Small intestine (tissue), 7 donors: Measurements from ENCODE around the gene CIC. TPM values are rescaled to one million over a fixed set of nuclear protein-coding genes. Genes with fewer than 3 reads are reported as not detected.

Source experiments
- DNase-seq, 2 donors: peaks; one replicate each; pipeline versions ENCODE4 v3.0.0 to v3.0.0-alpha.2; 2013
- FAIRE-seq: peaks from 2 replicates; lab custom pipeline; 2012; peaks lifted over from hg19 to GRCh38; lab: Jason Lieb, UNC
- H3K27ac ChIP-seq, 3 donors: one replicate each; pipeline ENCODE4 v1.5.1; 2013; ENCODE audit warnings: low read length in 2 of 3, mild to moderate bottlenecking in 2 of 3, control low read depth in 1 of 3, inconsistent platforms in 1 of 3, low read depth in 1 of 3, moderate library complexity in 1 of 3
- H3K27me3 ChIP-seq, 3 donors: one replicate each; pipeline ENCODE4 v1.6.1; 2013; ENCODE audit warnings: low read length in 3 of 3, inconsistent platforms in 1 of 3; ENCODE audit not compliant: control insufficient read depth in 3 of 3, insufficient read depth in 3 of 3
- H3K36me3 ChIP-seq, 3 donors: one replicate each; pipeline ENCODE4 v1.6.1; 2013; ENCODE audit warnings: low read length in 3 of 3, inconsistent platforms in 1 of 3, low read depth in 1 of 3, mild to moderate bottlenecking in 1 of 3, moderate library complexity in 1 of 3; ENCODE audit not compliant: control insufficient read depth in 3 of 3, insufficient read depth in 2 of 3
- H3K4me1 ChIP-seq, 3 donors: one replicate each; pipeline ENCODE4 v1.6.1; 2013; ENCODE audit warnings: low read length in 2 of 3, inconsistent platforms in 1 of 3, low read depth in 1 of 3, mild to moderate bottlenecking in 1 of 3, moderate library complexity in 1 of 3; ENCODE audit not compliant: control insufficient read depth in 3 of 3, insufficient read depth in 2 of 3
- H3K4me3 ChIP-seq, 3 donors: one replicate each; pipeline ENCODE4 v1.5.1; 2013; ENCODE audit warnings: low read length in 3 of 3, control low read depth in 1 of 3, inconsistent platforms in 1 of 3, low read depth in 1 of 3, mild to moderate bottlenecking in 1 of 3, moderate library complexity in 1 of 3
- H3K9me3 ChIP-seq, 2 donors: one replicate each; pipeline ENCODE4 v1.6.1; 2013; ENCODE audit warnings: low read depth in 1 of 2, low read length in 1 of 2; ENCODE audit not compliant: control insufficient read depth in 2 of 2, insufficient read depth in 1 of 2
- WGBS, 3 donors: extraction: QIAGEN DNeasy Blood & Tissue Kit; methylation state at CpG; one replicate each; pipeline ENCODE4 v1.1.7; 2013; 5-methylcytosine and 5-hydroxymethylcytosine counted together
- polyA plus RNA-seq, 4 donors: library from polyadenylated mRNA; stranded (reverse) in 3 of 4; unstranded in 1 of 4; fragments of 200-250 nt in 3 of 4; fragments of 120-200 nt in 1 of 4; gene quantifications; one replicate each; pipeline versions ENCODE4 v1.2.1 to v1.2.3, GENCODE V29; 2013
- donor health status: healthy with polysubstance abuse.
- donor health status: control.
- donor health status: control.
- donor health status: Bipolar disorder and iron deficiency.
- donor health status: healthy.

The CIC gene
- polyA plus RNA-seq, 4 donors: 14.1 to 39.2 (median 24.0) TPM

DNA sequence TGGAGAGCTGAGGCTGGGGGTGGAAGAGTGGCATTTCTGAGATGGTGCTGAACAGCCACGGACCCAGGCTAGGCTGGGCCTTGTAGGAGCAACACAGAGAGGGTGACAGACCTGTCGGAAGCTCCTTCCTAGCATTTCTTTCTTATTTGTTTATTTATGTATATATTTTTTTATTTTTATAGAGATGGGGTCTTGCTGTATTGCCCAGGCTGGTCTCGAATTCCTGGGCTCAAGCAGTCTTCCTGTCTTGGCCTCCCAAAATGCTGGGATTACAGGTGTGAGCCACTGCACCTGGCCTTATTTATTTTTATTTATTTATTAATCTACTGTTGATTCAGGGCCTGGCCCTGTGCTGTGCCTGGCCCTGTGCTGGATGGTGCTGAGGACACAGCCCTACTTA, 6.5 kb downstream of the CIC start:
- Histone ChIP-seq H3K36me3 (peaks cover 3 to 66% (median 7%) of the 10 kb centered on the region in 3 donors), H3K4me3 (no peak overlapping the region), H3K27me3 (no peaks in the 10 kb centered on the region), H3K4me1 (peaks cover 0 to 47% (median 6%) of the 10 kb centered on the region in 3 donors), H3K27ac (no peak overlapping the region), H3K9me3 (no peaks in the 10 kb centered on the region)
- WGBS, 3 donors: 91 to 95% (median 92%) methylated on average over 3 of the region's 3 CpGs
- FAIRE-seq: no peak
- DNase-seq: no peak

DNA sequence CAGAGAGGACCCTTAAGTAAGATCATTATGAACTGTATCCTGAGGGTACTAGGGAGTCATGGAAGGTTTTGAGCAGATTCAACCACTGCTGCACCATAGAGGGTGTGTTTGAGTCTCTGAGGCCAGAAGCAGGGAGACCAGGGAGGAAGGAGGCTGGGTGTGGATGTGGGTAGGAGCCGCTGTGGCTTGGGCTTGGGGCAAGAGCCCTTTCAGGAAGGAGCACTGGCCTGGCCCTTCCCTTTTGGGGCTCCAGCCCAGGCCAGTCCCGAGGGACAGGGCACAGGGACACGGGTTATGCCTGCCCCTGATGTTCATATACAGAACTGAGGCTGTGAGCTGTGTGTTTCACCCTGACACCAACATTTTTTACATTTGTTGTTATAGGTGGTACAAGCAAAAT, 7.2 kb downstream of the CIC start:
- Histone ChIP-seq H3K9me3 (no peaks in the 10 kb centered on the region), H3K4me3 (no peak overlapping the region), H3K36me3 (peaks cover 3 to 66% (median 7%) of the 10 kb centered on the region in 3 donors), H3K4me1 (peaks cover 0 to 42% (median 3%) of the 10 kb centered on the region in 3 donors), H3K27ac (no peak overlapping the region), H3K27me3 (no peaks in the 10 kb centered on the region)
- FAIRE-seq (no peak), DNase-seq (no peak)
- 63 to 68% (median 68%) methylated on average over 3 of the region's 3 CpGs for WGBS, 3 donors

DNA sequence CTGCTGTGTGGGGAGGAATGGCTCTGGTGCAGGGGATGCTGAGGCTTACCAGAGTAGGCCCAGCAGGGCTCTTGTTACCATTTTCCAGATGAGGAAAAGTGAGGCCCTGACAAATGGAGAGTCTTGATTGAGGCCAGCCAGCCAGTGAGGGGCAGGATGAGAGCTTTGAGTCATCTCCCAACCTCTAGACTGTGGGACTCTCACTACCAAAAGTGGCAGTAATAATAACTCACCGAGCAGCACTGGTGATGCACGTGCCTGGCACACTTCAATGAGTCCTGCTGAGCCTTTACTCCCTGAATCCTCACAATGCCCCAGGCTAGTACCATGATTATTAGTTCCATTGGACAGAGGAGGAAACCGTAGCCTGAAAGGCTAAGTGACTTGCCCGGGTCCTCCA, 7.8 kb downstream of the CIC start:
- H3K4me1 ChIP-seq: peaks cover 4 to 42% (median 7%) of the 10 kb centered on the region in 3 donors
- WGBS, 3 donors: 77 to 96% (median 80%) methylated on average over 4 of the region's 4 CpGs

DNA sequence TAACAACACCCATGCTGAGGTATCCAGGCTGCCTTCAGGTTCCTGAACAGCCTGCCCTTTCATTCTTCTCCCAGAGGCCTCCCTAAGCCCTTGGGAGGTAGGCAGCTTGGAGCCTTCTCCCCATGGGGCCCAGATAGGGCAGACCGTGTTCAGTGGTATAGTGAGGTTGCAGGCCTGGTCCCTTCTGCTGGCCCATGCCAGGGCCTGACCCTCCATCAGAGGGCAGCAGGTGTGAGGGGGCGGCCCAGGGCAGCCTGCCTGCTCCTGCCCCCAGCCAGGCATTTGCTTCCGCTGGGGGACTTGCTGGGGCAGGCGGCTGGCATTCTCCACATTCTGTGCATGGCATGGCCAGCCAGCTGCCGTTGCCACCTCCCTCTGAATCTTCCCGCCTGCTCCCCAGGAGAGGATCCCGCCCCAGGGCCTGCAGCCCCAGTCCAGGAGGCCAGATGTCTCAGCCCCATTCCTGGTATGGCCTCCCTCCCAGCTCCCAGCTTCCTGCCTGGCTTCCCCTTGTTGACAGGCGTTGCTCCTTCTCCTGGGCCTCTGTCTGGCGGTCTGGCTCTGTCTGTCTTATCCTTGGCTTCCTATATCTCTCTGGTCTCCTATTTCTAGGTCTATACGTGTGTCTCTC, 8.9 kb downstream of the CIC start:
- no peak for FAIRE-seq

More for the DNA sequence above, 7.8 kb downstream of the CIC start:
- DNase-seq (no peak), FAIRE-seq (no peak)
- H3K9me3 ChIP-seq: no peaks in the 10 kb centered on the region
- peaks cover 3 to 60% (median 7%) of the 10 kb centered on the region in 3 donors for H3K36me3 ChIP-seq
- H3K4me3 ChIP-seq: no peak overlapping the region
- no peaks in the 10 kb centered on the region for H3K27me3 ChIP-seq
- no peak overlapping the region for H3K27ac ChIP-seq

DNA sequence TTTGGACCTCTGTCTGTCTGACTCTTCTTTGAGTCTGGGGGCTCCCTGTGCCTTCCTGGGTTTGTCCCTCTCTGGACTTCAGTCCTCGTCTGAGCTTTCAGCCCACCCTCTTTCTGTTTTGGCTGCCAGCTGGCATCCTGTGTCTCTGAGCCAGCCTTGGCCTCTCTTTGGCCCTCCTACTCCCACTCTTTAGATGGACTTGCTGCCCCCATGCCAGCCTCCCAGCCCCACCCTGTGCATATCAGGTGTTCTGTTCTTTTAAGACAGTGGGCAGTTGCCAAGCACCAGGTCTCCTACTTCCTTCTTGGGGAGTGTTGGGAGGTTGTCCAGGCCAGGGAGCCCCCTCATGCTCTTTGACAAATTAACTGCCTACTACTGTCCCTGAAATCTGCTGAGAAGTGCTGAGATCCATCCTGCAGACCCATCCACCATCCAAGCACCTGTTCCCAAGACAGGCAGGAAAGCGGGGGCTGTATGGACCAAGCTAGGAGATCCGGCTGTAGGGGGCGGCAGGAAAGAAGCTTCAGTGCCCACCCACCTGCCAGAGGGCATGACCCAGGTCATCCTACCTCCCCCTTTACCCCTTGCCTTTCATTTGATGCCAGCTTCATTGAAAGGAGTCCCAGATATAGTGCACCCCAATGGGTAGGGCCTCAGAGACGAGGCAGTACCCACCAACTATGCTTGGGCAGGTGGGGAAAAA, 9.6 kb downstream of the CIC start:
- H3K4me3 ChIP-seq: no peak overlapping the region
- 62 to 73% (median 65%) methylated on average over 5 of the region's 5 CpGs for WGBS, 3 donors
- FAIRE-seq: no peak

More for the DNA sequence above, 8.9 kb downstream of the CIC start:
- Histone ChIP-seq H3K27ac (peak overlapping the region in 2 of 3 donors; percentile 77 to 79), H3K9me3 (no peaks in the 10 kb centered on the region), H3K27me3 (no peaks in the 10 kb centered on the region), H3K4me1 (peaks cover 6 to 50% (median 9%) of the 10 kb centered on the region in 3 donors), H3K4me3 (no peak overlapping the region), H3K36me3 (peaks cover 0 to 49% (median 1%) of the 10 kb centered on the region in 3 donors)
- WGBS, 3 donors: 31 to 47% (median 46%) methylated on average over 10 of the region's 10 CpGs
- DNase-seq: no peak

DNA sequence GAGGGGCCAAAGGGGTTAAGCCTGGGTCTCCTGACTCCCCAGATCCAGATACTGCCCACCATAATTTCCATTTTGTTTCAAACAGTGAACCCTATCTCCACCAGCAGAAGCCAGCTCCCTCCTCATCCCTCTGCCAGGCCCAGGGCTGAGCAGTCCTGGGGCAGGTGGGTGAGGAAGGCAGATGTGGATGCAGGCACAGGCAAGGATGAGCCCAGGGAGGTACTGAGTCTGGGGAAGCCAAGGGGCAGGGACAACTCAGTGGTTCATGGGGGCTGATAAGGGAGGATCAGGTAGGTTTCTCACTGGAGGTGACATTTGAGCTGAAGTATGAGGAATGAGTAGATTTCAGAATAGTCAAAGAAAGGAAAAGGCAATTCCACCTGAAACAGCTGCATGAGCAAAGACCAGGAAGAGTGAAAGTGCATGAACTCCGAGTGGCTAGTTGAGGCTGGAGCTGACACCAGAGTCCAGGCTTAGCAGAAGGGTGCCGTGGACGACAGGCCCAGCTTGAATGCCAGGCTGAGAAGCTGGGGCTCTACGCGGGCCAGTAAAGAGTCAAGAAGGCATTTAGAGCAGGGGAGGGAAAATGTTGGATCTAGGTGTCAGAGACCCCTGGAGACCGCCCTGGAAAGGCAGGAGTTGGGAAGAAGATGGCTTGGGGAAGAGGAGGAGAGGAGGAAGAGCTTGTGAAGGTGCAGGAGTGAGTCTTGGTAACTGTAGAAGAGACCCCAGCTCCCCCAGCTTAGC, 10.3 kb downstream of the CIC start:
- Histone ChIP-seq H3K36me3 (peaks cover 0 to 35% (median 0%) of the 10 kb centered on the region in 3 donors), H3K9me3 (no peaks in the 10 kb centered on the region), H3K27ac (peak overlapping the region; percentile 53 to 79 (median 77)), H3K4me1 (peaks cover 6 to 55% (median 10%) of the 10 kb centered on the region in 3 donors), H3K4me3 (peak overlapping the region; percentile 72 to 87 (median 76)), H3K27me3 (no peaks in the 10 kb centered on the region)
- FAIRE-seq (no peak), DNase-seq (no peak)
- 10 to 16% (median 13%) methylated on average over 5 to 6 of the region's 6 CpGs for WGBS, 3 donors

More for the DNA sequence above, 9.6 kb downstream of the CIC start:
- Histone ChIP-seq H3K36me3 (peaks cover 0 to 42% (median 0%) of the 10 kb centered on the region in 3 donors), H3K4me1 (peaks cover 6 to 55% (median 10%) of the 10 kb centered on the region in 3 donors), H3K9me3 (no peaks in the 10 kb centered on the region), H3K27me3 (no peaks in the 10 kb centered on the region), H3K27ac (peak overlapping the region in 2 of 3 donors; percentile 77 to 79)
- peak in 1 of 2 donors; percentile 48 for DNase-seq

DNA sequence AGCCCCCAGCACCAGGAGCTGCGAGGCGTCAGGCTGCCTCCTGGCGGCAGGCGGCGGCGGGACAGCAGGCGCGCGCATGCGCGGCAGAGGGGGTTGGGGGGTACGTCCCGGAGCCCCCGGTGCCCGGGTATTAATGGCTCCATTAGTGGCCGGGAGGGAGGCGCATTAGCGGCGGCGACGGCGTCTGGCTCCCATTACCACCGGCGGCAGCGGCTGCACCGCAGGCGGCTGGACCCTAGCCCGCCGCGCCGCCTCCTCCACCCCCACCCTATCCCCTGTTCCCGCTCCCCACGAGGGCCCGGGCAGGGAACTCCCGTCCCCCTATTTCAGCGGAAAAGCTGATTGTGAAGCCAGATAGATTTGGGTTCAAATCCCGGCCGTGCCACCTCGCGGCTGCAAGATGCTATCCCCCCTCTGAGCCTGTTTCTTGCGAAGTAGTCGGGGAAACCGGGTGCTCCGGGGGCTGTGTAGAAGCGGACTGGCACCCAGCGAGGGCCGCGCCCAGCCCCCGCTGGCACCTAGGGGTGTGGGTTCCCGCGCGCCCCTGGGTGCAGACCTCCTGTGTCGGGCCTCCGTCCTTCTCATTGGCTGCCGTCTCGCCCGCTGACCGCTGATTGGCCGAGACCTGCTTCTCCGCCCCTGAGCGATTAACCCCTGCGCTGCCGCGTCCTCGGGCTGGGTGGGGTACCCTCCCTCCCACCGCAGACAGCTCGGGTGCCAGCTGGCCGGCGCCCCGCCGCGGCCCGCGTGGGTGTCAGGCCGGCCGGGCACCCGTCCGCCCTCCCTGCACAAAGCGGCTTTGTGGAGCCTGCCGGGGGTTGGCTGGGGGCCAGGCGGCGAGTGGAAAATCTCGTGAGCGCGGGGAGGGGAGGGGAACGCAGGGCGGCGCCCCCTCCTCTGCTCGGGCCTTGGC, 11.1 kb downstream of the CIC start:
- FAIRE-seq: no peak
- peak; percentile 79 to 91 for DNase-seq
- Histone ChIP-seq H3K27me3 (no peaks in the 10 kb centered on the region), H3K4me1 (peaks cover 10 to 61% (median 11%) of the 10 kb centered on the region in 3 donors), H3K36me3 (peaks cover 0 to 27% (median 0%) of the 10 kb centered on the region in 3 donors), H3K27ac (peak overlapping the region; percentile 53 to 79 (median 77)), H3K9me3 (no peaks in the 10 kb centered on the region), H3K4me3 (peak overlapping the region; percentile 72 to 87 (median 76))
- 0 to 1% (median 1%) methylated on average over 48 to 89 of the region's 89 CpGs for WGBS, 3 donors
